ACHN (cell line): ENCODE results near the gene CEP41.

ENCODE experiments used
- DNase-seq: peaks from one replicate; pipeline ENCODE4 v3.0.0-alpha.2; 2015
- in situ Hi-C: cut with HindIII; loops from 2 replicates; pipeline ENCODE4 v1.10.0; 2017; ENCODE audit warnings: low sequenced_read_pairs, low pct_ligation_motif_present, low pct_unique_long_range_greater_than_20kb

Gene CEP41

GRCh38 chr7:130429019-130429418 lies 11.8 kb downstream of the CEP41 start:
- in situ Hi-C loops = no loop called here
- no peak for DNase-seq

- DNase-seq = no peak
- in situ Hi-C loops = no loop called here
Measured at GRCh38 chr7:130426564-130426963, 14.3 kb downstream of the CEP41 start.

- in situ Hi-C loops = no loop called here
- DNase-seq = no peak
Measured at GRCh38 chr7:130425796-130426195, 15.0 kb downstream of the CEP41 start.

- in situ Hi-C loops = no loop called here
- DNase-seq = no peak
Measured at GRCh38 chr7:130423501-130424037, 17.2 kb downstream of the CEP41 start.

GRCh38 chr7:130421684-130422083 lies 19.1 kb downstream of the CEP41 start:
- no peak for DNase-seq
- in situ Hi-C loops = no loop called here

- in situ Hi-C loops = no loop called here
- DNase-seq = no peak
Measured at GRCh38 chr7:130420943-130421578, 19.8 kb downstream of the CEP41 start.

- no peak for DNase-seq
- in situ Hi-C loops = no loop called here
Measured at GRCh38 chr7:130419658-130420057, 21.2 kb downstream of the CEP41 start.

GRCh38 chr7:130418306-130418705 lies 22.5 kb downstream of the CEP41 start:
- in situ Hi-C loops = no loop called here
- DNase-seq = no peak

- DNase-seq = no peak
- in situ Hi-C loops = no loop called here
Measured at GRCh38 chr7:130417213-130417612, 23.6 kb downstream of the CEP41 start.

GRCh38 chr7:130415006-130415405 lies 25.8 kb downstream of the CEP41 start:
- in situ Hi-C loops = no loop called here

GRCh38 chr7:130413201-130413600 lies 27.6 kb downstream of the CEP41 start:
- DNase-seq = no peak
- in situ Hi-C loops = no loop called here

More at GRCh38 chr7:130415006-130415405, 25.8 kb downstream of the CEP41 start:
- DNase-seq = no peak

GRCh38 chr7:130410868-130411541 lies 29.8 kb downstream of the CEP41 start:
- DNase-seq = no peak
- in situ Hi-C loops = no loop called here

- no peak for DNase-seq
- in situ Hi-C loops = no loop called here
Measured at GRCh38 chr7:130409712-130410072, 31.1 kb downstream of the CEP41 start.

GRCh38 chr7:130409067-130409711 lies 31.6 kb downstream of the CEP41 start:
- no peak for DNase-seq
- in situ Hi-C loops = no loop called here

GRCh38 chr7:130405003-130405402 lies 35.8 kb downstream of the CEP41 start:
- in situ Hi-C loops = no loop called here
- DNase-seq = no peak

- in situ Hi-C loops = no loop called here
Measured at GRCh38 chr7:130401578-130401977, 39.2 kb downstream of the CEP41 start.

GRCh38 chr7:130401101-130401500 lies 39.7 kb downstream of the CEP41 start:
- in situ Hi-C loops = no loop called here
- DNase-seq = no peak

More at GRCh38 chr7:130401578-130401977, 39.2 kb downstream of the CEP41 start:
- no peak for DNase-seq

GRCh38 chr7:130400120-130400572 lies 40.7 kb downstream of the CEP41 start:
- in situ Hi-C loops = no loop called here
- DNase-seq = no peak

- no peak for DNase-seq
- in situ Hi-C loops = no loop called here
Measured at GRCh38 chr7:130398526-130399090, 42.2 kb downstream of the CEP41 start.
